Suprapubic skin (tissue), 4 donors: ENCODE measurements around the gene CCR4. TPM values are rescaled to one million over a fixed set of nuclear protein-coding genes. Genes with fewer than 3 reads are reported as not detected.
"Not testable (repeated sequence)": the region's sequence is repeated elsewhere in the genome, so short reads cannot be mapped to it uniquely, and the experiment has no call there.

Source experiments
- DNase-seq, 2 donors: peaks; one replicate each; pipeline ENCODE4 v3.0.0-alpha.2; 2019; ENCODE audit warnings: low spot score in 2 of 2
- H3K27ac ChIP-seq: fragments of 200-600 bp; sonication (generic); one replicate; pipeline ENCODE4 v1.5.1; 2019
- H3K27me3 ChIP-seq: fragments of 200-600 bp; sonication (generic); one replicate; pipeline ENCODE4 v1.5.1; 2019
- H3K36me3 ChIP-seq: fragments of 200-600 bp; sonication (generic); one replicate; pipeline ENCODE4 v1.5.1; 2019
- H3K4me1 ChIP-seq: fragments of 200-600 bp; sonication (generic); one replicate; pipeline ENCODE4 v1.5.1; 2019
- H3K4me3 ChIP-seq: fragments of 200-600 bp; sonication (generic); one replicate; pipeline ENCODE4 v1.5.1; 2019; ENCODE audit warnings: mild to moderate bottlenecking
- H3K9me3 ChIP-seq: fragments of 200-600 bp; sonication (generic); one replicate; pipeline ENCODE4 v1.5.1; 2019
- EP300 ChIP-seq: sonication (generic); formaldehyde crosslinking; IDR thresholded peaks from one replicate; pipeline ENCODE4 v1.6.1; 2017; ENCODE audit warnings: antibody characterized with exemption
- POLR2A ChIP-seq, 2 donors: fragments of 450-650 bp; IDR thresholded peaks; one replicate each; pipeline ENCODE4 v1.6.1; 2017; ENCODE audit warnings: antibody characterized with exemption in 2 of 2, mild to moderate bottlenecking in 2 of 2, moderate library complexity in 2 of 2
- POLR2AphosphoS5 ChIP-seq, 3 donors: sonication (generic); formaldehyde crosslinking; IDR thresholded peaks; one replicate each; pipeline ENCODE4 v1.6.1; 2017; ENCODE audit warnings: antibody characterized with exemption in 3 of 3
- WGBS: methylation state at CpG from one replicate; pipeline ENCODE4 v1.1.5; 2018; 5-methylcytosine and 5-hydroxymethylcytosine counted together
- total RNA-seq, 4 donors: library from RNA; depleted of rRNA; stranded (reverse); fragments of >200 nt; gene quantifications; one replicate each; pipeline ENCODE4 v1.1.0, GENCODE V29; 2016
- TF ChIP-seq, protein P1 (sequence below), 2 donors: fragments of 200-600 bp in 1 of 2; fragments of 450-650 bp in 1 of 2; sonication (generic) in 1 of 2; IDR thresholded peaks; one replicate each; pipeline ENCODE4 v1.5.1; 2016 to 2019; ENCODE audit warnings: antibody characterized with exemption in 2 of 2, mild to moderate bottlenecking in 1 of 2, moderate library complexity in 1 of 2

CCR4 gene
- total RNA-seq, 4 donors from 2014 or later, result 0.29 to 0.42 (median 0.34) TPM; not detected in 1

DNA sequence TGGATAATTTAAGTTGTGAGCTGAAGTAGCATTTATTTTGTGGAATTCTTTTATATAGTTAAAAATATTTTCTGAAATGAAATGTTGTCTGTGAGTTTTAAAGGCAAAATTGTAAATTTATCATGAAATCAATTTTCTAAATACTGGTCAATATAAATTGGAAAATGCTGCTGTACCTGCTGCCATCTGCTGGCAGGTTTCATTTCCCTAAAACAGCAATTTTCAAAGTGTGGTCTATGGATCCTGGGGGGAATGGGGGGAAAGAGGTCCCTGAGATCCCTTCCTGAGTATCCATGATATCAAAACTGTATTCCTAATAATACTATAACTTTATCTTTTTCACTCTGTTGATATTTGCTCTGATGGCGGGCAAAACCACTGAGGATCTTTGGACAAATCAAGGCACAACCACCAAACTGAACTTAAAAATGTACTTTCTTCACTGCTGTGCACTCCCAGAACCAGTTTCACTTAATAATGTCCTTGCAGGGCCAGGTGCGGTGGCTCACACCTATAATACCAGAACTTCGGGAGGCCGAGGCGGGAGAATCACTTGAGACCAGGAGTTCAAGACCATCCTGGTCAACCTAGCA, 17.2 kb upstream of the CCR4 start:
- Histone ChIP-seq H3K4me3 (no peak overlapping the region), H3K36me3 (no peaks in the 10 kb centered on the region), H3K27me3 (no peaks in the 10 kb centered on the region), H3K9me3 (no peaks in the 10 kb centered on the region), H3K27ac (no peak overlapping the region), H3K4me1 (no peaks in the 10 kb centered on the region)
- 93% methylated on average over 5 of the region's 5 CpGs for WGBS
- no peak for DNase-seq
- no peak for TF ChIP-seq EP300
- TF ChIP-seq, protein P1, sequence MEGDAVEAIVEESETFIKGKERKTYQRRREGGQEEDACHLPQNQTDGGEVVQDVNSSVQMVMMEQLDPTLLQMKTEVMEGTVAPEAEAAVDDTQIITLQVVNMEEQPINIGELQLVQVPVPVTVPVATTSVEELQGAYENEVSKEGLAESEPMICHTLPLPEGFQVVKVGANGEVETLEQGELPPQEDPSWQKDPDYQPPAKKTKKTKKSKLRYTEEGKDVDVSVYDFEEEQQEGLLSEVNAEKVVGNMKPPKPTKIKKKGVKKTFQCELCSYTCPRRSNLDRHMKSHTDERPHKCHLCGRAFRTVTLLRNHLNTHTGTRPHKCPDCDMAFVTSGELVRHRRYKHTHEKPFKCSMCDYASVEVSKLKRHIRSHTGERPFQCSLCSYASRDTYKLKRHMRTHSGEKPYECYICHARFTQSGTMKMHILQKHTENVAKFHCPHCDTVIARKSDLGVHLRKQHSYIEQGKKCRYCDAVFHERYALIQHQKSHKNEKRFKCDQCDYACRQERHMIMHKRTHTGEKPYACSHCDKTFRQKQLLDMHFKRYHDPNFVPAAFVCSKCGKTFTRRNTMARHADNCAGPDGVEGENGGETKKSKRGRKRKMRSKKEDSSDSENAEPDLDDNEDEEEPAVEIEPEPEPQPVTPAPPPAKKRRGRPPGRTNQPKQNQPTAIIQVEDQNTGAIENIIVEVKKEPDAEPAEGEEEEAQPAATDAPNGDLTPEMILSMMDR (IDR thresholded peaks at IDR 0.05), result peak; percentile 38 to 56

DNA sequence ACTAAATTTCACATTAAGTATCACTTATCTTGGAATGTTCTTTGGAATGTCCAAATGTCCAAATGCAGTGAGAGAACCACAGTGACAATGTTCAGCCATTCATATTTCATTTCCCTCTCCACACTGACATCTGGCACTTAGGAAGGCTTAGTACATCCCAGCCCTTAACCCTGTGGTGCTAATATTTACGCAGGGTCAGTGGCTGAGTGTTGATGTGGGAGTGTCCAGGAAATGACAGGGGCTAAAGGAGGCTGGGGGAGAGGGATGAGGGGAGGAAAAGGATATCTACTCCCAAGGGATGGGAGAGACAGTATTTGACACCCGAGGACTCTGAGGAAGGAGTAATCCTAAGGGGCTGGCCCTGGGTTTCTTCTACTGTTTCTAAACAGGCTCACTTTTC, 14.1 kb upstream of the CCR4 start:
- no peak overlapping the region for H3K27ac ChIP-seq
- TF ChIP-seq EP300 (no peak), POLR2A (IDR thresholded peaks at IDR 0.05) (no peak), POLR2AphosphoS5 (IDR thresholded peaks at IDR 0.05) (no peak)
- TF ChIP-seq, protein P1 (IDR thresholded peaks at IDR 0.05), result no peak
- 68% methylated on average over 2 of the region's 2 CpGs for WGBS
- H3K4me1 ChIP-seq, result no peaks in the 10 kb centered on the region
- H3K9me3 ChIP-seq, result no peaks in the 10 kb centered on the region
- H3K36me3 ChIP-seq, result no peaks in the 10 kb centered on the region
- no peaks in the 10 kb centered on the region for H3K27me3 ChIP-seq
- DNase-seq, result no peak
- no peak overlapping the region for H3K4me3 ChIP-seq

DNA sequence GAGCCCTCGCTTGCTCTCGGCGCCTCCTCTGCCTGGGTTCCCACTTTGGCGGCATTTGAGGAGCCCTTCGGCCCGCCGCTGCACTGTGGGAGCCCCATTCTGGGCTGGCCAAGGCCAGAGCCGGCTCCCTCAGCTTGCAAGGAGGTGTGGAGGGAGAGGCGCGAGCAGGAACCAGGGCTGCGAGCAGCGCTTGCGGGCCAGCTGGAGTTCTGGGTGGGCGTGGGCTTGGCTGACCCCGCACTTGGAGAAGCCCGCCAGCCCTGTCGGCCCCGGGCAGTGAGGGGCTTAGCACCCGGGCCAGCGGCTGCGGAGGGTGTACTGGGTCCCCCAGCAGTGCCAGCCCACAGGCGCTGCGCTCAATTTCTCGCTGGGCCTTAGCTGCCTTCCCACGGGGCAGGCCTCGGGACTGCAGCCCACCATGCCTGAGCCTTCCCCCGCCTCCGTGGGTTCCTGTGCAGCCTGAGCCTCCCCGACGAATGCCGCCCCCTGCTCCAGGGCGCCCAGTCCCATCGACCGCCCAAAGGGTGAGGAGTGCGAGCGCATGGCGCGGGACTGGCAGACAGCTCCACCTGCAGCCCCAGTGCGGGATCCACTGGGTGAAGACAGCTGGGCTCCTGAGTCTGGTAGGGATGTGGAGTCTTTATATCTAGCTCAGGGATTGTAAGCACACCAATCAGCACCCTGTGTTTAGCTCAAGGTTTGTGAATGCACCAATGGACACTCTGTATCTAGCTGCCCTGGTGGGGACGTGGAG, 11.7 kb upstream of the CCR4 start:
- not testable (repeated sequence) for DNase-seq, H3K4me1 ChIP-seq, H3K27ac ChIP-seq, H3K27me3 ChIP-seq, H3K9me3 ChIP-seq, H3K36me3 ChIP-seq, H3K4me3 ChIP-seq
- WGBS, result 92% methylated on average over 9 of the region's 40 CpGs

DNA sequence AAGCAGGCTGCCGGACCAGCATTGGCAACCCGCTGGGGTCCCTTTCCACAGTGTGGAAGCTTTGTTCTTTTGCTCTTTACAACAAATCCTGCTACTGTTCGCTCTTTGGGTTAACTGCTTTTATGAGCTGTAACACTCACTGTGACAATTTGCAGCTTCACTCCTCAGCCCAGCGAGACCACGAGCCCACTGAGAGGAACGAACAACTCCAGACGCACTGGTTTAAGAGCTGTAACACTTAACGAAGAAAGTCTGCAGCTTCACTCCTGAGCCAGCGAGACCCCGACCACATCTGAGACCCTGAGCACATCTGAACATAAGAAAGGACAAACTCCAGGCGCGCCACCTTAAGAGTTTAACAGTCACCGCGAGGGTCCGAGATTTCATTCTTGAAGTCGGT, 10.7 kb upstream of the CCR4 start:
- 91% methylated on average over 16 of the region's 16 CpGs for WGBS
- no peaks in the 10 kb centered on the region for H3K36me3 ChIP-seq

DNA sequence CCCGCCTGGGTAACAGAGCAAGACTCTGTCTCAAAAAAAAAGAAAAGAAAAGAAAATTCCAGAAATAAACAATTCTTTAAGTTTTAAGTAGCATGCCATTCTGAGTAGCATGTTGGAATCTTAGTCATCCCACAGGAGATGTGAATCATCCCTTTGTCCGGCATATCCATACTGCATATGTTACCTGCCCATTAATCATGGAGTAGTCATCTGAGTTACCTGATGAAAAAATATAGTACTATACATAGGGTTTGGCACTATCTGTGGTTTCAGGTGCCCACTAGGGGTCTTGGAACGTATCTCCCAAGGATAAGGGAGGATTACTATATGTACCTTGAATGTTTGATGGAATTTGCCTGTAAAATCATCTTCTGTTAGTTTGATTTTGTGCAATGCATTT, 6.3 kb upstream of the CCR4 start:
- Histone ChIP-seq H3K27ac (no peak overlapping the region), H3K4me1 (no peaks in the 10 kb centered on the region), H3K4me3 (no peak overlapping the region), H3K9me3 (no peaks in the 10 kb centered on the region), H3K27me3 (no peaks in the 10 kb centered on the region), H3K36me3 (no peaks in the 10 kb centered on the region)
- DNase-seq, result no peak
- TF ChIP-seq POLR2AphosphoS5 (IDR thresholded peaks at IDR 0.05) (no peak), EP300 (no peak), POLR2A (IDR thresholded peaks at IDR 0.05) (no peak)
- TF ChIP-seq, protein P1 (IDR thresholded peaks at IDR 0.05), result no peak
- WGBS, result 74% methylated on average over 3 of the region's 3 CpGs

More for the DNA sequence above, 10.7 kb upstream of the CCR4 start:
- Histone ChIP-seq H3K27me3 (no peaks in the 10 kb centered on the region), H3K9me3 (no peaks in the 10 kb centered on the region), H3K27ac (no peak overlapping the region), H3K4me1 (no peaks in the 10 kb centered on the region), H3K4me3 (no peak overlapping the region)
- no peak for TF ChIP-seq EP300
- no peak for DNase-seq

DNA sequence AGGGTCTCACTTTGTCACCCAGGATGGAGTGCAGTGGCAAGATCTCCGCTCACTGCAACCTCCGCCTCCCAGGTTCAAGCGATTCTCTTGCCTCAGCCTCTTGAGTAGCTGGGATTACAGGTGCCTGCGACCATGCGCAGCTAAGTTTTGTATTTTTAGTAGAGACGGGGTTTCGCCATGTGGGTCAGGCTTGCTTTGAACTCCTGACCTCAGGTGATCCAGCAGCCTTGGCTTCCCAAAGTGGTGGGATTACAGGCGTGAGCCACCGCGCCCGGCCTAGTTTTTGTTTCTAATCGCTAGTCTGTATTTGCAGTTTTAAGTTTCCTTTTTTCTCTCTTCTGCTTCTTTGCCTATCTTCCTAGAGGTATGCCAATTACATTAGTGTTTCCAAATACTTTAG, 5.8 kb upstream of the CCR4 start:
- not testable (repeated sequence) for H3K27ac ChIP-seq, H3K9me3 ChIP-seq, DNase-seq, H3K4me3 ChIP-seq, H3K36me3 ChIP-seq, H3K27me3 ChIP-seq, H3K4me1 ChIP-seq
- WGBS, result 69% methylated on average over 12 of the region's 12 CpGs
